Measurements from ENCODE around the gene CDC42EP1. TPM values are rescaled to one million over a fixed set of nuclear protein-coding genes. Genes with fewer than 3 reads are reported as not detected.
A peak's percentile ranks its signal among the peaks of the same experiment; 100 is the strongest.
"Not testable (repeated sequence)": the region's sequence is repeated elsewhere in the genome, so short reads cannot be mapped to it uniquely, and the experiment has no call there.

CDC42EP1 gene
- total and polyA plus RNA-seq, 2 experiments from 2014 or later, result 83.8 to 122 TPM

DNA sequence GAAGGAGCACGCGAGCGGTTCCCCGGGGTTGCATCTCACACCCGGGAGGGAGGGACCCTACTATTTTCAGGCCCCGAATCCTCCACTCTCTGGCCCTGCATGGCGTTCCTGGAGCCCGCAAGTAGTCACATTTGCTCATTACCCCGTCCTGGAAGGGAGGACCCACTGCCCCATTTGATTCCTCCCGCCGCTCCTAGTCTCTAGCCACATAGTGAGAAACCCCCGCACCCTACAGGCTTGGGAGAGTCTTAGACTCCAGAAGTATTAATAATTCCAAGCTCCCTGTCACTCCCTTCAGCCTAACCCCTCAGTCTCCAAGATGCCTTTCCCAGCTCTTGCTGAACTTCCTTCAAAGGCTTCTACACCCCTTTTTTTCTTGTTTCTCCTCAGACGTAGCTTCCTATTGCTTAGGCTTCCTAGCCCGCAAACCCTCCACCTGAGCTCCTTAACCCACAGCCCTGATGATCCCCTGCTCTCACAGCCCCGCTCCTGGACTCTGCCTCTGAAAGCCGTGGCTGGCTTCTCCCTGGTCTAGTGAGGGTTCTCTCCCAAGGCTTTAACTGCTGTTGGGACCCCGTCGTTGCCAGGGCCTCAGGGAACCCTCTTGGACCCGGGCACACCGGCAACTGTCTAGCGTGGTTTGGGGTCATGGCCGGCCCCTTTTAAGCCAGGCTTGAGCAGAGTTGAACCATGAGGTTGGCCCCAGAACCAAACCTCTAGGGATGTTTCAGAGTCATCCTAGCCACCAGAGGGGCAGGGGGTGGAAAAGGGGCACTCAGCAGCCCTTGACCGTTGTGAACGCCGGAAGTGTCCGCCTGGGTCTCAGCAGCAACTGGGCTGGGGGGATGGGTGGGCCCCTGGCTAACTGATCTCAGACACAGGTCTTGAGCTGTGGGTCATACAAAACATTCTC is 49.2 kb downstream of the CDC42EP1 start:
- H3K9me3 ChIP-seq (ENCODE audit: low read depth), result no peaks in the 10 kb centered on the region
- 18% methylated on average over 25 to 26 of the region's 26 CpGs for WGBS, 2 experiments (ENCODE audit: low coverage in 1 of 2, low lambda C conversion rate in 2 of 2, missing lambda C conversion rate in 2 of 2)
- H2AFZ ChIP-seq, result peak overlapping the region; percentile 80
- peaks cover 30% of the 10 kb centered on the region for H3K79me2 ChIP-seq (ENCODE audit: insufficient read depth)
- no peaks in the 10 kb centered on the region for H3K27me3 ChIP-seq (replicated peaks; ENCODE audit: insufficient read depth)
- H3K4me1 ChIP-seq (ENCODE audit: insufficient read depth), result peaks cover 14% of the 10 kb centered on the region; the same call in 1 of the 2 replicates
- peak; percentile 67 for DNase-seq
- no peaks in the 10 kb centered on the region for H4K20me1 ChIP-seq (ENCODE audit: insufficient read depth)
- H3K4me3 ChIP-seq, result peak overlapping the region; percentile 92
- H3K27ac ChIP-seq, result peak overlapping the region; percentile 96
- in situ Hi-C loops (cut with MboI), result no loop called here
- H3K4me2 ChIP-seq (ENCODE audit: unreplicated experiment), result peak overlapping the region; percentile 88
- H3F3A ChIP-seq (ENCODE audit: insufficient read depth), result no peaks in the 10 kb centered on the region; the same call in 1 of the 2 replicates
- no peak for TF ChIP-seq EZH2 (IDR thresholded peaks at IDR 0.05; ENCODE audit: insufficient read depth, poor library complexity, severe bottlenecking)
- TF ChIP-seq EZH2phosphoT487 (IDR thresholded peaks at IDR 0.05; ENCODE audit: insufficient read depth, low read depth), result no peak
- H3K9ac ChIP-seq, result peak overlapping the region; percentile 89
- H3K36me3 ChIP-seq (ENCODE audit: low read depth), result no peaks in the 10 kb centered on the region
- H3K9me2 ChIP-seq (ENCODE audit: insufficient read depth), result no peaks in the 10 kb centered on the region

DNA sequence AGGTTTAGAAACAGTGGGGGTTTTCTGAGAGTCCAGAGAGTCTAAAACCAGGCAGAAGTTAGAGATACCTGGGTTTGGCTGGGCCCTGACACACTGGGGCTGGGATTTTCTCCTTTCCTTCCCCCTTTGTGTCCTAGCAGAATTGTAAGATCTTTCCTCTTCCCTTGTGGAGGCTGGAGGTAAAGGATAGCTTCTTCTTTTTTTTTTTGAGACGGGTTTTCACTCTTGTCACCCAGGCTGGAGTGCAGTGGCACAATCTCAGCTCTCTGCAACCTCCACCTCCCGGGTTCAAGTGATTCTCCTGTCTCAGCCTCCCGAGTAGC is 49.8 kb downstream of the CDC42EP1 start:
- H3K4me2 ChIP-seq (ENCODE audit: unreplicated experiment), result peak overlapping the region; percentile 88
- 96 to 100% methylated on average over 2 to 3 of the region's 3 CpGs for WGBS, 2 experiments (ENCODE audit: low coverage in 1 of 2, low lambda C conversion rate in 2 of 2, missing lambda C conversion rate in 2 of 2)
- peaks cover 14% of the 10 kb centered on the region; the same call in 1 of the 2 replicates for H3K4me1 ChIP-seq (ENCODE audit: insufficient read depth)
- H4K20me1 ChIP-seq (ENCODE audit: insufficient read depth); DNase-seq; H3F3A ChIP-seq (ENCODE audit: insufficient read depth); H3K9me2 ChIP-seq (ENCODE audit: insufficient read depth); H2AFZ ChIP-seq; H3K27ac ChIP-seq; H3K36me3 ChIP-seq (ENCODE audit: low read depth); H3K9me3 ChIP-seq (ENCODE audit: low read depth); H3K27me3 ChIP-seq (replicated peaks; ENCODE audit: insufficient read depth); in situ Hi-C loops (cut with MboI): not testable (repeated sequence)
- H3K9ac ChIP-seq, result peak overlapping the region; percentile 89
- H3K4me3 ChIP-seq, result peak overlapping the region; percentile 92
- peaks cover 30% of the 10 kb centered on the region for H3K79me2 ChIP-seq (ENCODE audit: insufficient read depth)

DNA sequence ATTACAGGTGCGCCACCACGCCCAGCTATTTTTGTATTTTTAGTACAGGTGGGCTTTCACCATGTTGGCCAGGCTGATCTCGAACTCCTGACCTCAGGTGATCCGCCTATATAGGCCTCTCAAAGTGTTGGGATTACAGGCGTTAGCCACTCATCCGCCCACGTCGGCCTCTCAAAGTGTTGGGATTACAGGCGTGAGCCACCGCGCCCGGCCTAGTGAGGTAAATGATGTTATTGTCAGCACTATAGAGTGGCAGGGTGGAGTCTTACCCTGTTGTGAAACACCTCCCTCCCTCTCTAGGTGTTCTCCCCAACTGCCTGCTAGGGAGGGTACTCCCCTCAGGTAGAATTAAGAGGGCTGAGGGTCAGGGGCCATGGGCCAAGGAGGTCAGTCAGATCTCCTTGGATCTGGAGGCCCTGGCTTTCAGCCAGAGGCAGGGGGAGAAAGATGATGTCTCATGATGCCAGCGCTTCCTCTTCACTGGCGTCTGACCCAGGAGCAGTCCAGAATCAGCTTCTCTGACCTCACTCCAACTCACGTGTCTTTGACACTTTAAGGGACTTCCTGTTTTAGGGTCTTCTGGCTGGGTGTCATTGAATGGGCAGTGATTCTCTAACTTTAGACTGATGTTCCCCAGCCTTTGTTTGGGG is 50.3 kb downstream of the CDC42EP1 start:
- peak overlapping the region; percentile 89 for H3K9ac ChIP-seq
- no peak for DNase-seq
- no peak overlapping the region for H3K27ac ChIP-seq
- H4K20me1 ChIP-seq (ENCODE audit: insufficient read depth), result no peaks in the 10 kb centered on the region
- H2AFZ ChIP-seq, result no peak overlapping the region
- peak overlapping the region; percentile 88 for H3K4me2 ChIP-seq (ENCODE audit: unreplicated experiment)
- in situ Hi-C loops (cut with MboI), result no loop called here
- H3F3A ChIP-seq (ENCODE audit: insufficient read depth), result no peaks in the 10 kb centered on the region; the same call in 1 of the 2 replicates
- H3K9me2 ChIP-seq (ENCODE audit: insufficient read depth), result no peaks in the 10 kb centered on the region
- H3K4me1 ChIP-seq (ENCODE audit: insufficient read depth), result peaks cover 14% of the 10 kb centered on the region; the same call in 1 of the 2 replicates
- 87 to 89% methylated on average over 15 of the region's 15 CpGs for WGBS, 2 experiments (ENCODE audit: low coverage in 1 of 2, low lambda C conversion rate in 2 of 2, missing lambda C conversion rate in 2 of 2)
- H3K27me3 ChIP-seq (replicated peaks; ENCODE audit: insufficient read depth), result no peaks in the 10 kb centered on the region
- peak overlapping the region; percentile 92; the same call in 1 of the 2 replicates for H3K4me3 ChIP-seq
- H3K9me3 ChIP-seq (ENCODE audit: low read depth), result no peaks in the 10 kb centered on the region
- TF ChIP-seq EZH2phosphoT487 (IDR thresholded peaks at IDR 0.05; ENCODE audit: insufficient read depth, low read depth), result no peak
- TF ChIP-seq EZH2 (IDR thresholded peaks at IDR 0.05; ENCODE audit: insufficient read depth, poor library complexity, severe bottlenecking), result no peak
- H3K79me2 ChIP-seq (ENCODE audit: insufficient read depth), result peaks cover 30% of the 10 kb centered on the region
- H3K36me3 ChIP-seq (ENCODE audit: low read depth), result no peaks in the 10 kb centered on the region

DNA sequence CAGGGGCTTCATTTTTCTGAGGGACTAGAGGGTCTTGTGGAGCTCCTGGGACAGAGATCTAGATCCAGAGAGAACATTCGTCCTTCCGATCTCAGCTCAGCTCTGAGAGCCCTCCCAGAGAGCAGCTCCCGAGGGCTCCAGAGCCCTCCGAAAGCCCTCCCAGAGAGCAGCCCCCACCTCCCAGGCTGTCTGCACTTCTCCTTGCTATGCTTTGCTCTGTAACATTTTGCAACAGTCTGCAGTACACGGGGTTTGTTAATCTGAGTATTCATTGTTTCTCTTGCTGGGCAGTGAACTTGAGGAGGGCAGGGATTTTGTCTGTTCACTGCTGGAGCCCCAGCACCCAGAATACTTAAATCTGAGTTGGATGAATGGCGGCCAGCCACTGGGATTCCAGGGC is 50.9 kb downstream of the CDC42EP1 start:
- no peaks in the 10 kb centered on the region for H3K9me2 ChIP-seq (ENCODE audit: insufficient read depth)
- TF ChIP-seq EZH2 (IDR thresholded peaks at IDR 0.05; ENCODE audit: insufficient read depth, poor library complexity, severe bottlenecking) (no peak), EZH2phosphoT487 (IDR thresholded peaks at IDR 0.05; ENCODE audit: insufficient read depth, low read depth) (no peak)
- WGBS, 2 experiments (ENCODE audit: low coverage in 1 of 2, low lambda C conversion rate in 2 of 2, missing lambda C conversion rate in 2 of 2), result 64 to 71% methylated on average over 6 of the region's 6 CpGs
- H3K9me3 ChIP-seq (ENCODE audit: low read depth), result no peaks in the 10 kb centered on the region
- H3K4me3 ChIP-seq, result no peak overlapping the region
- no peak overlapping the region for H2AFZ ChIP-seq
- DNase-seq, result no peak
- H3K79me2 ChIP-seq (ENCODE audit: insufficient read depth), result peaks cover 30% of the 10 kb centered on the region
- no peaks in the 10 kb centered on the region; the same call in 1 of the 2 replicates for H3F3A ChIP-seq (ENCODE audit: insufficient read depth)
- in situ Hi-C loops (cut with MboI), result no loop called here
- H4K20me1 ChIP-seq (ENCODE audit: insufficient read depth), result no peaks in the 10 kb centered on the region
- H3K9ac ChIP-seq, result no peak overlapping the region
- H3K27ac ChIP-seq, result no peak overlapping the region
- no peak overlapping the region for H3K4me2 ChIP-seq (ENCODE audit: unreplicated experiment)
- no peaks in the 10 kb centered on the region for H3K36me3 ChIP-seq (ENCODE audit: low read depth)
- no peaks in the 10 kb centered on the region for H3K27me3 ChIP-seq (replicated peaks; ENCODE audit: insufficient read depth)
- H3K4me1 ChIP-seq (ENCODE audit: insufficient read depth), result peaks cover 14% of the 10 kb centered on the region; the same call in 1 of the 2 replicates

Data from GM23248 (cell line).